HG02973 (cell line): ENCODE results near the gene VSNL1.
A peak's percentile ranks its signal among the peaks of the same experiment; 100 is the strongest.

Experiments
- ATAC-seq: cut with Tn5 transposase; IDR thresholded peaks from one replicate; pipeline ENCODE4 v1.9.1; 2021; ENCODE audit warnings: moderate library complexity; ENCODE audit not compliant: unreplicated experiment

The VSNL1 gene

GRCh38 chr2:17638196-17638743 is 97.8 kb downstream of the VSNL1 start:
- ATAC-seq: no peak

GRCh38 chr2:17640406-17640805 is 99.9 kb downstream of the VSNL1 start:
- no peak for ATAC-seq

GRCh38 chr2:17643031-17643615 is 102.6 kb downstream of the VSNL1 start:
- ATAC-seq: no peak

GRCh38 chr2:17644997-17645720 is 104.7 kb downstream of the VSNL1 start:
- no peak for ATAC-seq

GRCh38 chr2:17646081-17646554 is 105.6 kb downstream of the VSNL1 start:
- peak; percentile 86 for ATAC-seq

GRCh38 chr2:17646838-17647701 is 106.6 kb downstream of the VSNL1 start:
- ATAC-seq: no peak

- ATAC-seq: no peak
Observed at GRCh38 chr2:17648581-17648980, 108.1 kb downstream of the VSNL1 start.

GRCh38 chr2:17649026-17649425 is 108.5 kb downstream of the VSNL1 start:
- ATAC-seq: no peak

- ATAC-seq: no peak
Observed at GRCh38 chr2:17652681-17653394, 112.3 kb downstream of the VSNL1 start.

GRCh38 chr2:17657759-17658158 is 117.3 kb downstream of the VSNL1 start:
- ATAC-seq: no peak

- ATAC-seq: peak; percentile 66
Observed at GRCh38 chr2:17658251-17658843, 117.9 kb downstream of the VSNL1 start.

- no peak for ATAC-seq
Observed at GRCh38 chr2:17660219-17660618, 119.7 kb downstream of the VSNL1 start.

- ATAC-seq: no peak
Observed at GRCh38 chr2:17661460-17661859, 121.0 kb downstream of the VSNL1 start.

- ATAC-seq: no peak
Observed at GRCh38 chr2:17662723-17663122, 122.2 kb downstream of the VSNL1 start.

- ATAC-seq: no peak
Observed at GRCh38 chr2:17664534-17664933, 124.0 kb downstream of the VSNL1 start.

GRCh38 chr2:17667898-17668297 is 127.4 kb downstream of the VSNL1 start:
- ATAC-seq: no peak

- no peak for ATAC-seq
Observed at GRCh38 chr2:17672583-17673317, 132.3 kb downstream of the VSNL1 start.

- ATAC-seq: no peak
Observed at GRCh38 chr2:17674817-17675216, 134.3 kb downstream of the VSNL1 start.

- ATAC-seq: no peak
Observed at GRCh38 chr2:17680119-17680518, 139.6 kb downstream of the VSNL1 start.
